Measurements from ENCODE around the gene KAT6B. TPM values are rescaled to one million over a fixed set of nuclear protein-coding genes. Genes with fewer than 3 reads are reported as not detected.

The KAT6B gene
- total and polyA plus RNA-seq, 2 donors (not counting 1 experiment from before 2014, with no cell fraction given): 3.9 to 37.8 TPM

DNA sequence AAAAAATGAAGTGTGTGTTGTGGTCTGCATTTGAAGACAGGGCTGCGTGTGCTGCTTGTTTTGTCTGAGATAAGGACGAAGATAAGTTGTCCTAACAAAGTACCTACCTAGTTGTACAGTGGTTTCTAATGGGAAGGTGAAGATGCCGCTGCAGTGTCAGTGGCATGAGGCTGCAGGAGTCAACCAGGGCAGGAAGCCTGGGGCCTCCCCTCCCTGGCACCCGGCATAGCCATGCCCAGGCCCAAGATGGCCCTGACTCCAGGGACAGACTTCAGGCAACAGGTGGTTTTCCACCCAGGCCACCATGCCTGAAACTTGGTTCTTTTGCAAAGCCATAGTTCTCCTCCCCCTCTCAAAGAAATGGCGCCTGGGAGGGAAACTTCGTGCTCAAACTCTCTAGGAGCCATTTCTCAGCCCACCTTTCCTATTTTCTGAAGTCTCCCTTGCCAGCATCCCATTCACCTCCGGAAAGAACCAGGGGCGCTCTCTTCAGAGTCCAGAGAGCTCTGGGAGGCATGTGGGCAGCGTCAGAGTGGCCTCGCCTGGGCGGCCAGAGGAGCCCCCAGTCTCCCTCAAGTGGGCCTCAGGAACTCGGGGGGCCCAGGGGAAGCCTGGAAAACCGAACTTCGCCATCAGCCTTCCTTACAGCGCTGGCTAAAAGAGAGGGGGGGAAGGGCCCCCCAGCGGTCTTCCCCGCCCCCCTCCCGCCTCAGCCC is 2.1 kb upstream of the KAT6B start:
- Histone ChIP-seq H3K27ac (ENCODE audit: insufficient read depth, low read length) (peak overlapping the region; percentile 37), H3K79me2 (ENCODE audit: control insufficient read depth, insufficient read depth, low read length) (peaks cover 17% of the 10 kb centered on the region), H3K4me1 (ENCODE audit: control insufficient read depth, extremely low read depth, insufficient read depth, low read length) (peaks cover 16% of the 10 kb centered on the region), H4K20me1 (ENCODE audit: control insufficient read depth, extremely low read depth, insufficient read depth, low read length) (no peaks in the 10 kb centered on the region), H2AFZ (ENCODE audit: low read length) (peak overlapping the region; percentile 89), H3K4me2 (ENCODE audit: extremely low read depth, insufficient read depth, low read length) (peak overlapping the region; percentile 76), H3K27me3 (ENCODE audit: control insufficient read depth, insufficient read depth, low read length) (no peaks in the 10 kb centered on the region), H3K9me3 (ENCODE audit: control insufficient read depth, insufficient read depth, low read depth, low read length) (no peaks in the 10 kb centered on the region), H3K36me3 (ENCODE audit: control insufficient read depth, insufficient read depth, low read length) (no peaks in the 10 kb centered on the region), H3K4me3 (replicated peaks in 1 of 4; ENCODE audit: control extremely low read depth in 1 of 4, insufficient read depth in 1 of 4, low read depth in 3 of 4, low read length in 4 of 4) (peak overlapping the region; percentile 49 to 94 (median 73)), H3K9ac (ENCODE audit: insufficient read depth, low read length) (no peak overlapping the region)
- TF ChIP-seq, protein P1, sequence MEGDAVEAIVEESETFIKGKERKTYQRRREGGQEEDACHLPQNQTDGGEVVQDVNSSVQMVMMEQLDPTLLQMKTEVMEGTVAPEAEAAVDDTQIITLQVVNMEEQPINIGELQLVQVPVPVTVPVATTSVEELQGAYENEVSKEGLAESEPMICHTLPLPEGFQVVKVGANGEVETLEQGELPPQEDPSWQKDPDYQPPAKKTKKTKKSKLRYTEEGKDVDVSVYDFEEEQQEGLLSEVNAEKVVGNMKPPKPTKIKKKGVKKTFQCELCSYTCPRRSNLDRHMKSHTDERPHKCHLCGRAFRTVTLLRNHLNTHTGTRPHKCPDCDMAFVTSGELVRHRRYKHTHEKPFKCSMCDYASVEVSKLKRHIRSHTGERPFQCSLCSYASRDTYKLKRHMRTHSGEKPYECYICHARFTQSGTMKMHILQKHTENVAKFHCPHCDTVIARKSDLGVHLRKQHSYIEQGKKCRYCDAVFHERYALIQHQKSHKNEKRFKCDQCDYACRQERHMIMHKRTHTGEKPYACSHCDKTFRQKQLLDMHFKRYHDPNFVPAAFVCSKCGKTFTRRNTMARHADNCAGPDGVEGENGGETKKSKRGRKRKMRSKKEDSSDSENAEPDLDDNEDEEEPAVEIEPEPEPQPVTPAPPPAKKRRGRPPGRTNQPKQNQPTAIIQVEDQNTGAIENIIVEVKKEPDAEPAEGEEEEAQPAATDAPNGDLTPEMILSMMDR (conservative IDR thresholded peaks at IDR 0.05 in 1 of 2, IDR thresholded peaks at IDR 0.05 in 1 of 2; ENCODE audit: low read depth in 1 of 2, low read length in 2 of 2): no peak
- no peak for TF ChIP-seq EZH2 (IDR thresholded peaks at IDR 0.05; ENCODE audit: low read length, missing control alignments)
- DNase-seq (ENCODE audit: low read depth in 2 of 2): no peak

- H2AFZ ChIP-seq (ENCODE audit: low read length): peak overlapping the region; percentile 89
- H3K27me3 ChIP-seq (ENCODE audit: control insufficient read depth, insufficient read depth, low read length): no peaks in the 10 kb centered on the region
- peak overlapping the region; percentile 76 for H3K4me2 ChIP-seq (ENCODE audit: extremely low read depth, insufficient read depth, low read length)
- TF ChIP-seq, protein P1 (conservative IDR thresholded peaks at IDR 0.05 in 1 of 2, IDR thresholded peaks at IDR 0.05 in 1 of 2; ENCODE audit: low read depth in 1 of 2, low read length in 2 of 2): no peak
- no peak for TF ChIP-seq EZH2 (IDR thresholded peaks at IDR 0.05; ENCODE audit: low read length, missing control alignments)
- peak overlapping the region; percentile 49 to 94 (median 73) for H3K4me3 ChIP-seq (replicated peaks in 1 of 4; ENCODE audit: control extremely low read depth in 1 of 4, insufficient read depth in 1 of 4, low read depth in 3 of 4, low read length in 4 of 4)
- H3K9me3 ChIP-seq (ENCODE audit: control insufficient read depth, insufficient read depth, low read depth, low read length): no peaks in the 10 kb centered on the region
- peak overlapping the region; percentile 68 for H3K9ac ChIP-seq (ENCODE audit: insufficient read depth, low read length)
- peak overlapping the region; percentile 37 for H3K27ac ChIP-seq (ENCODE audit: insufficient read depth, low read length)
- no peaks in the 10 kb centered on the region for H3K36me3 ChIP-seq (ENCODE audit: control insufficient read depth, insufficient read depth, low read length)
- H4K20me1 ChIP-seq (ENCODE audit: control insufficient read depth, extremely low read depth, insufficient read depth, low read length): no peaks in the 10 kb centered on the region
- H3K4me1 ChIP-seq (ENCODE audit: control insufficient read depth, extremely low read depth, insufficient read depth, low read length): peaks cover 16% of the 10 kb centered on the region
- DNase-seq (ENCODE audit: low read depth in 2 of 2): peak in 1 of 2 donors; percentile 28
- peaks cover 19% of the 10 kb centered on the region for H3K79me2 ChIP-seq (ENCODE audit: control insufficient read depth, insufficient read depth, low read length)
Measured at GRCh38 chr10:74824900-74825370, 1.5 kb upstream of the KAT6B start.

DNA sequence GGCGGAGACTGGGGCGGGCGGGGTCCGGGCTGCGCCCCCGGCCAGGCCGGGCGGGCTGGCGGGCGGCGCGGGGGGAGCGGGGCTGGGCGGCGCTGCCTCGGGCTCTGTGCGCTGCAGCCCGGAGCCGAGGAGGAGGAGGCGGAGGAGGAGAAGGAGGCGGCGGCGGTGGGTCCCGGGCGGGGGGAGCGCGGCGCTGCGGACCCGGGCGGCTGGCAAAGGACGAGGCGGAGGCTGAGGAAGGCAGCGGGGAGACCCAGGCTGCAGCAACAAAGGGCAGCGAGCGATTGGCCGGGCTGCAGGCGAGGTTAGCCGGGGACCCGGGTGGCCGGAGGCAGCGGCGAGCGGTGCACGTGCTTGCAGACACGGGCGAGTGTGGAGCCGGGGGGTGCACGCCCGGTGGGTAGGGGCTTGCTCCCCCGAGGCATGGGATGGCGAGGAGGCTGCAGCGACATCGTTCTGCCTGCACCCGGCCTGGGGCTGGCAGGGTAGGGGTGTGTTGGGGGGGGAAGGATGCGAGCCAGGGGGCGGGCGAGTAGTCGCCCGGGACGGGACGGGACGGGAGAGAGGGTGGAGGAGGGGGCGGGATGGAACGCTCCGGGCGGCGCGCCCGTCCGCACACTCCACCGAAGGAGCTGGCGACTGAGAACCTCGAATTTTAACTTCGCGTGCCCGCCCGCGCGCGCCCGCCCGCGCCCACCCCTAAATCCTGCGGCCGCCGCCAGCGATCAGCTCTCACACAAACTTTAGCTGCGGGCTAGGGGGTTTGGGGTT is 844 bp upstream of the KAT6B start:
- H3K36me3 ChIP-seq (ENCODE audit: control insufficient read depth, insufficient read depth, low read length): no peaks in the 10 kb centered on the region
- H2AFZ ChIP-seq (ENCODE audit: low read length): peak overlapping the region; percentile 67
- peak overlapping the region; percentile 59 to 94 (median 80) for H3K4me3 ChIP-seq (replicated peaks in 1 of 4; ENCODE audit: control extremely low read depth in 1 of 4, insufficient read depth in 1 of 4, low read depth in 3 of 4, low read length in 4 of 4)
- no peaks in the 10 kb centered on the region for H3K27me3 ChIP-seq (ENCODE audit: control insufficient read depth, insufficient read depth, low read length)
- H3K9me3 ChIP-seq (ENCODE audit: control insufficient read depth, insufficient read depth, low read depth, low read length): no peaks in the 10 kb centered on the region
- no peak for DNase-seq (ENCODE audit: low read depth in 2 of 2)
- peak overlapping the region; percentile 18 for H3K27ac ChIP-seq (ENCODE audit: insufficient read depth, low read length)
- H4K20me1 ChIP-seq (ENCODE audit: control insufficient read depth, extremely low read depth, insufficient read depth, low read length): no peaks in the 10 kb centered on the region
- TF ChIP-seq EZH2 (IDR thresholded peaks at IDR 0.05; ENCODE audit: low read length, missing control alignments): no peak
- TF ChIP-seq, protein P1 (conservative IDR thresholded peaks at IDR 0.05 in 1 of 2, IDR thresholded peaks at IDR 0.05 in 1 of 2; ENCODE audit: low read depth in 1 of 2, low read length in 2 of 2): no peak
- H3K79me2 ChIP-seq (ENCODE audit: control insufficient read depth, insufficient read depth, low read length): peaks cover 25% of the 10 kb centered on the region
- peak overlapping the region; percentile 68 for H3K9ac ChIP-seq (ENCODE audit: insufficient read depth, low read length)
- H3K4me1 ChIP-seq (ENCODE audit: control insufficient read depth, extremely low read depth, insufficient read depth, low read length): peaks cover 16% of the 10 kb centered on the region
- H3K4me2 ChIP-seq (ENCODE audit: extremely low read depth, insufficient read depth, low read length): peak overlapping the region; percentile 66

All from fibroblast of lung (primary cell).